Hepatocyte (in vitro differentiated cells): Measurements from ENCODE around the gene STAMBP.

Source experiments
- CTCF ChIP-seq: fragments of 200-600 bp; sonication (generic); IDR thresholded peaks from 2 replicates; pipeline ENCODE4 v1.5.1; 2016; ENCODE audit warnings: antibody characterized with exemption, mild to moderate bottlenecking; ENCODE audit not compliant: poor library complexity
- EZH2 ChIP-seq: fragments of 200-600 bp; sonication (generic); IDR thresholded peaks from 2 replicates; pipeline ENCODE4 v1.6.1; 2016; ENCODE audit warnings: antibody characterized with exemption, mild to moderate bottlenecking, borderline replicate concordance
- EZH2phosphoT487 ChIP-seq: fragments of 200-600 bp; sonication (generic); IDR thresholded peaks from one replicate; pipeline ENCODE4 v1.6.1; 2018; ENCODE audit warnings: antibody characterized with exemption, mild to moderate bottlenecking, low read depth, moderate library complexity; ENCODE audit not compliant: unreplicated experiment, severe bottlenecking

DNA sequence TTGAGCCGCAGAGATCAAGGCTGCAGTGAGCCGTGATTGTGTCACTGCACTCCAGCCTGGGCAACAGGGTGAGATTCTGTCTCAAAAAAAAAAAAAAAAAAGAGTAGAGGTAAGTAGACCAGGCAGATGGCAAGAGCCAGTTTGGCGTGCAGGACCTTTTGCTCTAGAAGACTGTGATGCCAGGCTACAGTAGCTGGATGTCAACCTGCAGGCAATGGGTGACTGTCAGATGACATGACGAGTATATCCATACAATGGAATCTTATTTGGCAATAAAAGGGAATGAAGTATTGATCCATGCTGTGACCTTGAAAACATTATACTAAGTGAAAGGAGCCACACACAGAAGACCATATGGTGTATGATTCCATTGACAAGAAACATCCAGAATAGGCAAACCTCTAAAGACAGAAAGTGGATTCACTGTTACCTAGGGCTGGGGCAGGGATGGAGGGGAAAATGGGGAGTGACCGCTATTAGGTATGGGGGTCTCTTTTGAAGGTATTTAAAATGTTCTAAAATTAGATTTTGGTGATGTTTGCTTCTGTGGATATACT lies 86.8 kb downstream of the STAMBP start:
- no peak for TF ChIP-seq CTCF
- no peak for TF ChIP-seq EZH2phosphoT487
- no peak for TF ChIP-seq EZH2
